Nephron progenitor cell (in vitro differentiated cells): ENCODE measurements around the gene CUBN.

Experiments
- DNase-seq: peaks from one replicate; pipeline ENCODE4 v3.0.0; 2021
- H3K27ac Mint-ChIP-seq: 2 replicates; pipeline ENCODE4 v1.8.0; 2021; ENCODE audit warnings: mild to moderate bottlenecking, moderate library complexity, mixed read lengths
- H3K27me3 Mint-ChIP-seq: 2 replicates; pipeline ENCODE4 v1.8.0; 2021; ENCODE audit warnings: mild to moderate bottlenecking, low read depth, mixed read lengths; ENCODE audit not compliant: poor library complexity
- H3K36me3 Mint-ChIP-seq: 2 replicates; pipeline ENCODE4 v1.8.0; 2021; ENCODE audit warnings: low read depth, mixed read lengths
- H3K4me1 Mint-ChIP-seq: 2 replicates; pipeline ENCODE4 v1.8.0; 2021; ENCODE audit warnings: mixed read lengths
- H3K4me3 Mint-ChIP-seq: 2 replicates; pipeline ENCODE4 v1.8.0; 2021; ENCODE audit warnings: mild to moderate bottlenecking, moderate library complexity, mixed read lengths
- H3K9me3 Mint-ChIP-seq: 2 replicates; pipeline ENCODE4 v1.8.0; 2021; ENCODE audit warnings: mild to moderate bottlenecking, moderate library complexity, mixed read lengths
- CTCF ChIP-seq: fragments of 200-600 bp; sonication (generic); IDR thresholded peaks from 2 replicates; pipeline ENCODE4 v1.5.0; 2021; ENCODE audit warnings: antibody characterized with exemption

CUBN gene

GRCh38 chr10:17088118-17088806 is 41.3 kb downstream of the CUBN start:
- Mint-ChIP-seq H3K36me3 (no peaks in the 10 kb centered on the region), H3K27me3 (peaks cover 4% of the 10 kb centered on the region), H3K4me1 (no peaks in the 10 kb centered on the region), H3K27ac (no peak overlapping the region), H3K9me3 (peaks cover 6% of the 10 kb centered on the region), H3K4me3 (no peak overlapping the region)
- DNase-seq = no peak
- no peak for TF ChIP-seq CTCF

DNA sequence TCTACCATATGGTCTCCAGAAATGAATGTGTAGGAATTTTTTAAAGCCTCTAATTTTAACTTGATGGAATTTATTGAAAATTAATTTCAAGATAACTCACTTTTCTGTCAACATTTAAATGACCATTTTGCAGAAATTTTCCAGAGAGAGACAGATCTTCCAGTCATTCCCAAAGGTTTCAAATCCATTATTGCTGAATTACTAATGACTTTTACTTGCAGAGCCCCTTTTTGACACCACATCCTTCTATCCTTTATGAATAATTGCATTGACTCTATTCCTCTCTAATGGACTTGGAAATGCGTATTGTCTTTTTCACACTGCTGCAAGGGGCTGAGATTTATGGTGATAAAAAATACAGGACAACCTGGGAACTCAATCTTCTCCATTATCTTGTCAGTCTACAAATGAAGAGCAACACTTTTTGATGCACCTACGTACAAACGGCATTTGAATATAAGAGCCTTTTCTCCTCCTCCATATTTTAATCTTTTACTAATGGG is 42.7 kb downstream of the CUBN start:
- DNase-seq = no peak
- Mint-ChIP-seq H3K4me1 (no peaks in the 10 kb centered on the region), H3K4me3 (no peak overlapping the region), H3K9me3 (peaks cover 1% of the 10 kb centered on the region), H3K27ac (no peak overlapping the region), H3K36me3 (no peaks in the 10 kb centered on the region), H3K27me3 (peaks cover 4% of the 10 kb centered on the region)
- TF ChIP-seq CTCF = no peak

DNA sequence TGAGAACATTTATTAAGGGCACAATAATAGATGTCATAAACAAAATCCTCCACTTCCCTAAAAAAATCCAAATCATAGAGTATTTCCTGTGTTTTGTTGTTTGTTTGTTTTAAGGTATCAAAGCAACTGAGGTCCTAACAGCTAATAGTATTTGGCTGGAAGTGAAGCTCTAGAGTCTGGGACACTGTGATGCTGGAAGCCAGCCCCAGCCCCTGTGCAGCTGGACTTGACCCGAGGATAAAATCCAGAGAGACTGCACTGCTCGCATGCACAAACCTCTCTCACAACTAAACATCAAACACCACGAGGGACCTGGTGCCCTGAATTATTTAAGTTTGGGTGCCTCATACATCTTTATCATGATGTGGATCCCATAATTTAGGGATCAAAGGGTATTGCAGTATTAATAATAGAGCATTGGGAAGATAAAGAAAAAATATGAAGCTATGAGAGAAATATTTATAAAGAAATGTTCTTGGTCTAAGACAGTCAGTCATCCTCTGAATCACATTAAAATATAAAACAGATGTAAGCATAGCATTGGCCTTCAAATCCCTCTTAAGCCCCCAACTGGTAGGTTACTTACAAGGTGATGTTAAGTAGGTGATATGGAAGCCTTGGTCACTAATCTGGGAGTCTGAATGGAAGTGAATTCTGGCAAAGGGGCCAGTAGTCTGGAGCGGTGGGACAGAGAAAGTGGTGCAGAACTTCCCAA is 44.4 kb downstream of the CUBN start:
- no peak overlapping the region for H3K4me3 Mint-ChIP-seq
- no peak for DNase-seq
- H3K27me3 Mint-ChIP-seq = peaks cover 6% of the 10 kb centered on the region
- no peak for TF ChIP-seq CTCF
- H3K9me3 Mint-ChIP-seq = no peaks in the 10 kb centered on the region
- no peaks in the 10 kb centered on the region for H3K36me3 Mint-ChIP-seq
- H3K4me1 Mint-ChIP-seq = no peaks in the 10 kb centered on the region
- H3K27ac Mint-ChIP-seq = no peak overlapping the region

- Mint-ChIP-seq H3K4me1 (no peaks in the 10 kb centered on the region), H3K27me3 (peaks cover 2% of the 10 kb centered on the region), H3K36me3 (no peaks in the 10 kb centered on the region), H3K9me3 (no peaks in the 10 kb centered on the region), H3K27ac (no peak overlapping the region), H3K4me3 (no peak overlapping the region)
- DNase-seq = no peak
- TF ChIP-seq CTCF = no peak
These were observed 45.4 kb downstream of the CUBN start for GRCh38 chr10:17084258-17084657.

DNA sequence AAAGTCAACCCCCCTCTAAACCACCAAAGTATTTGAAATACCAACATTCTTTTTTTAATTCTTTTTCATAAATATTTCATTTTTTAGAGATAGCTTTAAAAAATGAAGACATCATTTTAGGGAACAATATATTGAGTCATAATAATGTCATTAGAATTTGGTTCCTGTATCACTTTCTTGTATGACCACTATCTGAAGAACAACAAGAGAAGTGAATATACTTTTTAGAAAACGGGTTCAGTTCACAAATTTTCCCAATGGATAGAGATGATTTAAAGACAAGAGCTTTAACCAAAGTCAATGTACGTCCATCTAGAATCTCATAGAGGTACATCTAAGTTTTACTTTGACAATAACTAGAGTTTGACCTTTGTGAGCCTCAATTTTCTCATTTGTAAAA is 48.2 kb downstream of the CUBN start:
- TF ChIP-seq CTCF = no peak
- Mint-ChIP-seq H3K9me3 (no peaks in the 10 kb centered on the region), H3K27ac (no peak overlapping the region), H3K4me3 (no peak overlapping the region), H3K36me3 (no peaks in the 10 kb centered on the region), H3K4me1 (peaks cover 2% of the 10 kb centered on the region), H3K27me3 (peaks cover 2% of the 10 kb centered on the region)
- DNase-seq = no peak
